ENCODE results near the gene SLC30A4. TPM values are rescaled to one million over a fixed set of nuclear protein-coding genes. Genes with fewer than 3 reads are reported as not detected.
A peak's percentile ranks its signal among the peaks of the same experiment; 100 is the strongest.

SLC30A4 gene
- total and polyA plus RNA-seq, 2 of the 4 experiments (the other 2 are of a cell fraction) = 2.1 to 5.6 TPM

DNA sequence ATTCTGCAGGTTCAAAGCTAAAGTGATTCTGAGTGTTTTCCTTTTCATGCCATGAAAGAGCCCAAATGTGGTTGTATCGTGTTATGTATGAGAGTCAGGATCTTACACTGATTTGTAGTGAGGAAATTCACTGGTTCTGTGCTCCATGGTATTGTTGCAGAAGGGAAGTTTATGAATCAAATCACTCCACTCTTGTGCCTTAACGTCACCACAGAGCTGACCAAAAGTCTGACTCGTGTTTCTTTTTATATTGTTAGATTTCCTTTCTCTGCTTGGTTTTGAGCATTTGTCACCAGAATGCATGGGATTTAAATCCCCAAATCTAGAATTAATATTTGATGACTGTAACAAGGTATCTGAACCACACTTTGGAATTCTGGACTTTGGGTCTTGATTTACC lies 29.1 kb upstream of the SLC30A4 start:
- Histone ChIP-seq H3K18ac (ENCODE audit: low read depth, low read length) (no peak overlapping the region), H2BK5ac (ENCODE audit: low read depth, low read length, poor library complexity, severe bottlenecking) (no peak overlapping the region), H2BK20ac (ENCODE audit: low read depth, low read length) (no peak overlapping the region), H3K4ac (ENCODE audit: low read depth, low read length) (no peak overlapping the region), H2AFZ (replicated peaks; ENCODE audit: low read length, poor library complexity) (no peak overlapping the region), H3K9ac (ENCODE audit: low read depth, low read length) (no peak overlapping the region), H3K4me1 (ENCODE audit: control insufficient read depth, insufficient read depth, low read length) (0 out of 2 replicates have a peak, but pooled peaks cover 1% of the 10 kb centered on the region), H3K27ac (ENCODE audit: insufficient read depth, low read length) (no peak overlapping the region), H2AK5ac (ENCODE audit: low read depth, low read length) (no peak overlapping the region), H3K4me3 (ENCODE audit: insufficient read depth, low read depth, low read length) (no peak overlapping the region), H4K5ac (ENCODE audit: low read depth, low read length) (no peak overlapping the region), H2BK15ac (ENCODE audit: low read depth, low read length) (no peak overlapping the region), H4K8ac (ENCODE audit: low read depth in 2 of 2, low read length in 2 of 2) (no peak overlapping the region), H3K9me1 (ENCODE audit: insufficient read depth, low read length) (no peaks in the 10 kb centered on the region), H2BK120ac (ENCODE audit: low read depth, low read length) (no peak overlapping the region), H4K91ac (ENCODE audit: insufficient read depth, low read depth, low read length) (no peak overlapping the region), H3K27me3 (ENCODE audit: control insufficient read depth, insufficient read depth, low read length) (peaks cover 5% of the 10 kb centered on the region), H3K9me3 (ENCODE audit: control insufficient read depth, insufficient read depth, low read length) (no peaks in the 10 kb centered on the region), H3K56ac (ENCODE audit: extremely low read depth, insufficient read depth, low read length) (no peak overlapping the region), H3K4me2 (ENCODE audit: low read depth, low read length) (no peak overlapping the region), H4K20me1 (ENCODE audit: insufficient read depth, low read length) (no peaks in the 10 kb centered on the region), H3K79me1 (ENCODE audit: low read depth in 1 of 2, low read length in 2 of 2) (no peaks in the 10 kb centered on the region), H3K36me3 (ENCODE audit: control insufficient read depth, insufficient read depth, low read length) (no peaks in the 10 kb centered on the region), H3K23ac (ENCODE audit: low read depth, low read length) (no peak overlapping the region), H2AK9ac (replicated peaks; ENCODE audit: low read depth, low read length, poor library complexity) (no peak overlapping the region), H3K14ac (replicated peaks; ENCODE audit: low read depth, low read length) (no peak overlapping the region)
- POLR2A ChIA-PET (ENCODE audit: unreplicated experiment) = no interaction called here
- no TSS peak for BruUV-seq (replicated peaks)
- CTCF ChIA-PET = no interaction called here
- intact Hi-C loops (cut with micrococcal nuclease) (no loop called here), dilution Hi-C loops (cut with HindIII; ENCODE audit: low sequenced_read_pairs, unreplicated experiment) (no loop called here), in situ Hi-C loops (cut with MboI; ENCODE audit: low sequenced_read_pairs) (no loop called here)
- DNase-seq = peak; percentile 44
- TF ChIP-seq BHLHE40 (IDR thresholded peaks at IDR 0.05; ENCODE audit: low read depth, low read length) (no peak), CHD1 (IDR thresholded peaks at IDR 0.05; ENCODE audit: low read depth, low read length) (no peak), RFX5 (IDR thresholded peaks at IDR 0.05; ENCODE audit: low read depth, low read length) (no peak), FOS (IDR thresholded peaks at IDR 0.05; ENCODE audit: low read depth, low read length) (no peak)
- TF ChIP-seq, protein P1, sequence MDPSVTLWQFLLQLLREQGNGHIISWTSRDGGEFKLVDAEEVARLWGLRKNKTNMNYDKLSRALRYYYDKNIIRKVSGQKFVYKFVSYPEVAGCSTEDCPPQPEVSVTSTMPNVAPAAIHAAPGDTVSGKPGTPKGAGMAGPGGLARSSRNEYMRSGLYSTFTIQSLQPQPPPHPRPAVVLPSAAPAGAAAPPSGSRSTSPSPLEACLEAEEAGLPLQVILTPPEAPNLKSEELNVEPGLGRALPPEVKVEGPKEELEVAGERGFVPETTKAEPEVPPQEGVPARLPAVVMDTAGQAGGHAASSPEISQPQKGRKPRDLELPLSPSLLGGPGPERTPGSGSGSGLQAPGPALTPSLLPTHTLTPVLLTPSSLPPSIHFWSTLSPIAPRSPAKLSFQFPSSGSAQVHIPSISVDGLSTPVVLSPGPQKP (IDR thresholded peaks at IDR 0.05; ENCODE audit: borderline replicate concordance, low read depth, low read length) = no peak
- TF ChIP-seq, protein P2, sequence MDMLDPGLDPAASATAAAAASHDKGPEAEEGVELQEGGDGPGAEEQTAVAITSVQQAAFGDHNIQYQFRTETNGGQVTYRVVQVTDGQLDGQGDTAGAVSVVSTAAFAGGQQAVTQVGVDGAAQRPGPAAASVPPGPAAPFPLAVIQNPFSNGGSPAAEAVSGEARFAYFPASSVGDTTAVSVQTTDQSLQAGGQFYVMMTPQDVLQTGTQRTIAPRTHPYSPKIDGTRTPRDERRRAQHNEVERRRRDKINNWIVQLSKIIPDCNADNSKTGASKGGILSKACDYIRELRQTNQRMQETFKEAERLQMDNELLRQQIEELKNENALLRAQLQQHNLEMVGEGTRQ (IDR thresholded peaks at IDR 0.05; ENCODE audit: low read depth, low read length) = no peak
- no peak for ATAC-seq (ENCODE audit: low read depth)
- WGBS, 2 experiments (ENCODE audit: extremely low coverage in 2 of 2, insufficient read length in 1 of 2) = no CpG with 5 or more reads among the region's 3 CpGs
